ENCODE data around the gene SH3GL3. TPM values are rescaled to one million over a fixed set of nuclear protein-coding genes. Genes with fewer than 3 reads are reported as not detected.

The SH3GL3 gene
- total and polyA plus RNA-seq, 2 of the 8 experiments (the other 6 are each of a cell fraction or from before 2014, with no cell fraction given) = 14.1 to 19.1 TPM

DNA sequence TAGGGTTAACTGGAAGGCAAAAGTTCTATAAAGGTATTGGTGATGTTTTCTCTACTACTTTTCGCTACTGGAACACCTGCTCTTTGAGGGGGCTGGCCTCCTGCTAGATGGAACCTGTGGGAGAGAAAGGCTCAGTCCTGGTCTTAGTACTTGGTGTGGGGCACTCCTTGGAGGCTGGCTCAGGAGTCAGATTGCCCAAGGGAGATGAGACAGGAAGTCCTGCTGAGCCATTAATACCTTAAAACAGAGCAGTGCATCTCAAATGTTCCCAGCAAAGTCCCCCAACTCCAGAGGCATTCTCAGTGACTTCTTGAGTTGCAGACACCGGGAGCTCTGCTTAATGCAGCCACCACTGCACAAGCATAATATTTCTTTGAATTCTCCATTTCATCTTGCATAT lies 203.7 kb downstream of the SH3GL3 start (continued):
- TF ChIP-seq GTF2F1 (IDR thresholded peaks at IDR 0.05; ENCODE audit: borderline replicate concordance, low read depth, low read length) (no peak), FOSL1 (IDR thresholded peaks at IDR 0.05; ENCODE audit: insufficient read depth, low read depth, low read length) (no peak), CTBP2 (IDR thresholded peaks at IDR 0.05; ENCODE audit: borderline replicate concordance, insufficient read depth, insufficient read length, low read length) (no peak), POLR2A (IDR thresholded peaks at IDR 0.05; ENCODE audit: control extremely low read depth in 1 of 2, low read depth in 2 of 2, low read length in 2 of 2) (no peak), MAFK (IDR thresholded peaks at IDR 0.05; ENCODE audit: low read depth, low read length) (no peak), JUND (IDR thresholded peaks at IDR 0.05; ENCODE audit: low read length) (no peak)

All from H1 (cell line).